Brain microvascular endothelial cell (primary cell): Measurements from ENCODE around the gene CEP72.
"Not testable (repeated sequence)": the region's sequence is repeated elsewhere in the genome, so short reads cannot be mapped to it uniquely, and the experiment has no call there.

Experiments
- DNase-seq: peaks from one replicate; pipeline ENCODE4 v3.0.0-alpha.2; 2020
- H3K27ac ChIP-seq: fragments of 250-450 bp; sonication (Bioruptor Pico); 2 replicates; pipeline ENCODE4 v1.5.1; 2020; ENCODE audit warnings: mild to moderate bottlenecking, moderate library complexity
- H3K27me3 ChIP-seq: fragments of 250-450 bp; sonication (Bioruptor Pico); replicated peaks from 2 replicates; pipeline ENCODE4 v1.5.1; 2020; ENCODE audit warnings: mild to moderate bottlenecking
- H3K36me3 ChIP-seq: fragments of 250-450 bp; sonication (Bioruptor Pico); replicated peaks from 2 replicates; pipeline ENCODE4 v1.5.1; 2020; ENCODE audit warnings: mild to moderate bottlenecking
- H3K4me3 ChIP-seq: 2 replicates; pipeline ENCODE4 v1.5.1; 2011; ENCODE audit warnings: low read depth, mild to moderate bottlenecking, control low read depth, low read length, moderate library complexity
- CTCF ChIP-seq: IDR thresholded peaks from 2 replicates; pipeline ENCODE4 v1.5.1; 2011; ENCODE audit warnings: low read depth, mild to moderate bottlenecking, moderate library complexity, low read length, control low read depth, inconsistent platforms; ENCODE audit errors: missing control alignments
- in situ Hi-C: cut with HindIII; loops from 2 replicates; pipeline ENCODE4 v1.10.0; 2017; ENCODE audit warnings: low sequenced_read_pairs, low pct_ligation_motif_present

CEP72 gene

GRCh38 chr5:682651-683358 lies 70.7 kb downstream of the CEP72 start:
- H3K36me3 ChIP-seq, DNase-seq, H3K4me3 ChIP-seq, H3K27me3 ChIP-seq, in situ Hi-C loops, H3K27ac ChIP-seq: not testable (repeated sequence)

GRCh38 chr5:683551-684481 lies 71.7 kb downstream of the CEP72 start:
- H3K4me3 ChIP-seq: no peak overlapping the region
- no peaks in the 10 kb centered on the region for H3K27me3 ChIP-seq
- no peaks in the 10 kb centered on the region for H3K36me3 ChIP-seq
- DNase-seq: no peak
- no peak overlapping the region for H3K27ac ChIP-seq
- in situ Hi-C loops: no loop called here
- TF ChIP-seq CTCF: no peak

GRCh38 chr5:684751-685216 lies 72.6 kb downstream of the CEP72 start:
- Histone ChIP-seq H3K4me3 (no peak overlapping the region), H3K27ac (no peak overlapping the region), H3K36me3 (no peaks in the 10 kb centered on the region), H3K27me3 (no peaks in the 10 kb centered on the region)
- in situ Hi-C loops: no loop called here
- no peak for TF ChIP-seq CTCF
- DNase-seq: no peak

- Histone ChIP-seq H3K36me3 (no peaks in the 10 kb centered on the region), H3K4me3 (no peak overlapping the region), H3K27me3 (no peaks in the 10 kb centered on the region), H3K27ac (no peak overlapping the region)
- DNase-seq: no peak
- in situ Hi-C loops: no loop called here
- TF ChIP-seq CTCF: no peak
These were observed 73.4 kb downstream of the CEP72 start for GRCh38 chr5:685262-686171.

GRCh38 chr5:686172-686523 lies 74.0 kb downstream of the CEP72 start:
- H3K36me3 ChIP-seq, H3K27ac ChIP-seq, H3K27me3 ChIP-seq, DNase-seq, H3K4me3 ChIP-seq, in situ Hi-C loops: not testable (repeated sequence)

GRCh38 chr5:686936-687335 lies 74.8 kb downstream of the CEP72 start:
- H3K27ac ChIP-seq, DNase-seq, H3K36me3 ChIP-seq, H3K27me3 ChIP-seq, H3K4me3 ChIP-seq, in situ Hi-C loops: not testable (repeated sequence)

- in situ Hi-C loops, H3K36me3 ChIP-seq, H3K27ac ChIP-seq, H3K4me3 ChIP-seq, H3K27me3 ChIP-seq, DNase-seq: not testable (repeated sequence)
These were observed 76.3 kb downstream of the CEP72 start for GRCh38 chr5:688348-689010.

GRCh38 chr5:690293-690692 lies 78.2 kb downstream of the CEP72 start:
- H3K27me3 ChIP-seq, in situ Hi-C loops, H3K4me3 ChIP-seq, H3K36me3 ChIP-seq, H3K27ac ChIP-seq, DNase-seq: not testable (repeated sequence)

GRCh38 chr5:691049-691448 lies 78.9 kb downstream of the CEP72 start:
- H3K4me3 ChIP-seq, H3K36me3 ChIP-seq, H3K27ac ChIP-seq, H3K27me3 ChIP-seq, in situ Hi-C loops, DNase-seq: not testable (repeated sequence)
